NCI-H187 treated with DMSO at 0.1 percent for 48 hours (cell line): ENCODE measurements around the gene GRIK1.

Source experiments
- DNase-seq: peaks from one replicate; lab custom pipeline; 2025; lab: John Stamatoyannopoulos, UW

Gene GRIK1

DNA sequence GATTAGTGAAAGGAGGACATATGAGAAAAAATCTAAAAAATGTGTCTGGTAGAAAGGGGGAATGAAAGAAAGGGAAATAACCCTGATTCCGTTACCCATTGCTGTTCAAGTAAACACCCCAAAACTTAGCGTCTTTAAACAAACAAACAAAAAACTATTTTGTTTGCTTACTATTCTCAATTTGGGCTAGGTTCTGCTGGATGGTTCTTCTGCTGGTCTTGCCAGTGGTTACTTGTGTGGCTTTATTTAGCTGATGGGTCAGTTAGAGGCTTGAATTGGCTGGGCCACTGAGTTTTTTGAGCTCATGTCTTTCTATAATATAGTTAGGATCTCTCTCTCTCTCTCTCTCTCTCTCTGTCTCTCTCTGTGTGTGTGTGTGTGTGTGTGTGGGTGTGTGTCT lies 112.1 kb downstream of the GRIK1 start:
- no peak for DNase-seq

DNA sequence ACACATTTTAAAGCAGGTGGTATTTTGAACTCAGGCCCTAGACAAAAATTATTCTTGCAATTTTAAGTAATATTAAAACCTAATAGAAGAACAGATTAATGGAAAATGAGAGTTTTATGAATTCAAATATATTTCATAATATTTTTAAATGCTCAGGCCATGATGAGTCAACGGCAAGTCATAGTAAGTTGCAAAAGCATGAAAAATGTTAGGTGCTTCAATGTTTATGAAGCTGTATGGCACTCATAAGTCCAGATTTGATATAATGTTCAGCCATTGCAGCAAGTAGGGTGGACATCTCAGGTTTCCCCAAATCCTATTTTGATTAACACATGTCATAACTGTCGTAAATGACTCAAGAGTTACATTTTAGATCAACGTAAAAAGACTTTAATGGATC lies 112.6 kb downstream of the GRIK1 start:
- DNase-seq = no peak

DNA sequence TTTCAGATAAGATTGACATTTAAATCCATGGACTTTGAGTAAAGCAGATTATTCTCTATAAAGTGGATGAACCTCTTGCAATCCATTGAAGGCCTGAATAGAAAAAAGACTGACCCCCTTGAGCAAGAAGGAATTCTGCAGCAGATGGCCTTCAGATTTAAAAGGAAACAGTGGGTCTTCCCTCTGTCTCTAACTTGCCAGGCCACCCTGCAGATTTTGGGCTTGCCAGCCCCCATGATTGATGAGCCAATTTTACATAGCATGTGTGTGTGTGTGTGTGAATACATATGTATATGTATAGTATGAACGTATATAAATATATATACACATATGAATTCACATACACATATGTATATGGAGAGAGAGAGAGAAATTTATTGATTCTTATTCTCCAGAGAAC lies 113.4 kb downstream of the GRIK1 start:
- DNase-seq = no peak

DNA sequence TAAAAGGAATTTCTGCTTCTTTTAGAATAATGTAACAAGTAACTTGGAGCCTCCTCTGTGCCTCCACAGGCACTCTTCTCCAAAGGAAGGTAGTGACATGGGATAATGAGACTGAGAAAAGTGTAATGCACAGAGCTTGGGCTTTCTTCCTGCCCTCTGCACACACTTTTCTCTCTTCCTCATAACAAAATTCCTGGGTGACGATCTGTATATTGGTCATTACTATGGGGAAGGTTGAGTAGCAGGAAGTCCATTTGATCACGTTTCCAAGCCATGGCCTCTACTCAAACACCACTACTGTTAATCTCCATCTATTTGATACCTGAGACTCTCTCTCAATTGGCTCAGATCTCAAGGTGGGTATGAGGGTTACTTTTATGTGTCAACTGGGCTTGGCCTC lies 113.9 kb downstream of the GRIK1 start:
- DNase-seq = no peak

DNA sequence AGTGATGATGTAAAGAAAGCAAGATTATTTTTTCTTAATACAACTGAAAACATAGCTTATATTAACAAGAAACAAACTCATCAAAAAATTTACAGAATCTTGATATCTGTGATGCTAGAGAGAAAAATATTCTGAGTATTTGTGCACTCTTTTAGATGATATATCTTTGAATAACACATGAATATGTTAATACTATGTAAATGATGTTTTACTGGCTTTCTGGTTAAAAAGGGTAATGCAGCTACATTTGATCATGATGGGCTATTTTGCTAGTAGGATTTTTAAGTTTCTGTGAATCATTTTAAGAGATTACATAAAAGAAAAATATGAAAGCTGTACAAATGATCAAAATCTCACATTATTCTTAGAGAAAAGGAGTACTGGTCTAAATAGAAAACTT lies 114.5 kb downstream of the GRIK1 start:
- no peak for DNase-seq

DNA sequence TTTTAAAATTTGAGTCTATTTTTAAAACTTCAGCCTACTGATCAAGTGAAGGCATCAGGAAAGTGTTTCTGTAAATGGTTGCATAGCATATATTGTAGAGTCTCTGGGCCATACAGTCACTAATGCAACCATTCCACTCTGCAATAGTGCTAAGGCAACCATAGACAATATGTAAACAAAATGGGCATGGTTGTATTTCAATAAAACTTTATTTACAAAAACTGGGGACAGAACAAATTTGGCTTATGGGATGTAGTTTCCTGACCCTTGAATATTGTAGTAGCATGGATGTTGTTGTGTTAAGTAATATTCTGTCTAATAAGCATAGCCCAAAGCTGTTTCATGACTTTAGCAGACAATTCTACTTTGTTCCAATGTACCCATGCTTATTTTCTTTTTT lies 117.7 kb downstream of the GRIK1 start:
- no peak for DNase-seq

DNA sequence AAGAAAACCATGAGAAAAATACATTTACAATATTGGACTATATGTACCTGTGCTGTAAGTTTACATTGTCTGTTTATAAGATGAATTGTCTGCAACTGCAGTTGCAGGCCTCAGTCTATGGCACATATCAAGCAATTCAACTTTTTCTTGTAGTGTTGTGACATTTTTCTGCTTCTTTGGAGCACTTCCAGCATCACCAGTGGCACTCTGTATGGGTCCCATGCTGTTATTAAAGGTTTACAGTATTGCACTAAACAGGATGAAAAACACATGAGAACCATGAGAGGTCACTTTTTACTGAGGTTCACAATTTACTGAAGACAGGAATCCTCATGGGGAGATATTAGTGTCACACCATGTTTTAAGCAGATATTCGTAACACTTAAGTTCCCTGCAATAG lies 118.6 kb downstream of the GRIK1 start:
- DNase-seq = no peak

DNA sequence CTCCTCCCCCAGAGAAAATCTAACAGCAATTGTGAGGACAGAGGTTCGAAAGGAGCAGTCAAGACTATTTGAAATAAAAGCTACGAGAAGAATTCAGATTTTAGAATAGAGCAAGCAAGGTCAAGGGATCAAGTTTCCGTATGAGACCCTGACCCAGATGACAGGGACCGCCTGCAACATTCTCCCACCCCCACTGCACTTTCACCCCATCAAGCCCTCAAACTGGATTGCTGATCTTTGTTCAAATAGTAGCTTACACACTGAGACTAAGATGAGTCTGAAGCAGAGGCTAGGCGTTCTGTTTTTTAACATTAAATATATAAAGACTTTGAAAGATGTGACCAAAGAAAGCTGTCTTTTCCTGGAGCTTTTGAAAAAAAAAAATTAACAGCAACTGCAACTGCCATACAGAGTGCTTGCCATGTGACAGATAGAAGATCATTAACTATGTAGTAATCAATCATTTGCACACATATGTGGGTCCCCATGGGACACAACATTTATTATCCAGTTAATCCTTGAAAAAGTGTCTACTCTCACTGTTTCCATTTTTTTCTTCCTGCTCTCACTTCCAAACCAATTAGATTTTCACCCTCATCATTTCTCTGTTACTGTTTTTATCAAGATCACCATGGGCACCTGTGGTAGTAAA lies 120.0 kb downstream of the GRIK1 start:
- no peak for DNase-seq

DNA sequence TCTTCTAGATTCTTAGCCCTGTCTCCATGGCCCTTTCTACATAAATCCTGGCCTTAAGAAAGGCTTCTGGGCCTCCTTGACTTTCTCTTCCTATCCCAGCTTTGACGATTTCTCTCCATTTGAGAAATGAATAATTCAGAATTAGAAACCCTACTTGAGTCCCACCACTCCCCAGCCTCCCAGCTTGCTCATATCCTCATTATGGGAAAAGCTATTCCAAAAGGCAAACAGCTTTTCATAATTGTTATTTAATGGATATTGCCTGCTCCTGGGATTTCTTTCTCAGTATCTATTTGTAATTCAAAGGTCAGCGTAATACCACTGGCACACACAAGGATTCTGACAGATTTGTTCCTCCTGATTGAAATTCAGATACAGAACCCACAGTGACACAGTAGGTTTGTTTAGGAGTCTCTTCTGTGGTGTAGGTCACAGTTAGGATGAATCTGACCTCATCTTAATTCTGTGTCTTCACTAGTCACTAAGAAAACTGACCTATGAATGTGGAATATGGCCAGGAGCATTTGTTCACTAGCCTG lies 121.3 kb downstream of the GRIK1 start:
- DNase-seq = no peak

DNA sequence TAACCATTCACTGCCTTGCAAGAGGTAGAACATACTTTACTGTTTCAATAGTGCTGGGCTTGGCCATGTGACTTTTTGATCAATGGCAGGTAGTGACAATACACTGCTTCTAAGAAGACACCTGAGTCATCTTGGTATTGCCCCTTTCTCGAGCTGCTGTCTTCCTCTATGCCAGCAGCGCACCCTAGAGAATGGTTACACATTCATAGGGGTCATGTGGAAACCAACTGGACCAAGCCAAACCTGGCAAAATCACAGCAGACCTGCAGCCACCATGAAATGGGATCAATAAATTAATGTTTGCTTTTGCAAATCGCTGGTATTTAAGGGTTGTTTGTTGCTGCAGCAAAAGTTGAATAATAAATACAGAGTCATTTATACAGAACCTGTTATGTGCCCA lies 122.3 kb downstream of the GRIK1 start:
- DNase-seq = no peak

DNA sequence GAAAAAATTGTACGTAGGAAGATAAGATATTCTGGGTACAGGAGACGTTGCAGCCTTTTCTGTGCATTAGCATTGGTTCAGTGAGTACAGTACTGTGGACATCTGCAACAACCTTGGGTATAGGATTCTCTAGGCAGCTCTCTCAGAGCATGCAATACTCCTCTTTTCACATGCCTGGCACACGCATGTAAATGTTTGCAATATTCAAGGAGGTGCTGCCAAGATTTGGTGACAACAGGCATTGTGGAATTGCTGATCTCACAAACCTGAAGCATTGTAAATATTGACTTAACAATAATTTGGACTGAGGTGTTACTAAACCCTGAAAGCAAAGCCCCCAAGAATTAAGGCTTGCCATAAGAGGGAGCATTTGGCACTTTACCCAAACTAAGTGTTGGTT lies 126.8 kb downstream of the GRIK1 start:
- no peak for DNase-seq

DNA sequence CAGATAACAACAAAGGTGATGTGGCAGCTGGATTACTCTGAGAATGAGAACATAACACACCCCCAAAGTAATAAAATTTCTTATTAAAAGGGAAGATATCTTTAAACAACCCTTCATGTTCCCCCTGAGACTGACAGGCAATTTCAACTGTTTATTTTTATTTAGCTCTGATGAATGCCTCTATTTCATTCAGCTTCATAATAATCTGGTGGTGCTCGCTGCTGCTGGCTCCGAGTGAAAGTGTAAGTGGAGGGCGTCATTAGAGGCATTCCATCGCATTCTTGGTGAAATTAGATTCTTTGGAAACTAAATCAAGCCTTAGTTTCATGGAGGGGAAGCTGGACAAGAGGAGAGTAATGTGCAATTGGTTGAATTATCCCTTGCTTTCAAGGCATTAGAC lies 128.9 kb downstream of the GRIK1 start:
- DNase-seq = no peak

DNA sequence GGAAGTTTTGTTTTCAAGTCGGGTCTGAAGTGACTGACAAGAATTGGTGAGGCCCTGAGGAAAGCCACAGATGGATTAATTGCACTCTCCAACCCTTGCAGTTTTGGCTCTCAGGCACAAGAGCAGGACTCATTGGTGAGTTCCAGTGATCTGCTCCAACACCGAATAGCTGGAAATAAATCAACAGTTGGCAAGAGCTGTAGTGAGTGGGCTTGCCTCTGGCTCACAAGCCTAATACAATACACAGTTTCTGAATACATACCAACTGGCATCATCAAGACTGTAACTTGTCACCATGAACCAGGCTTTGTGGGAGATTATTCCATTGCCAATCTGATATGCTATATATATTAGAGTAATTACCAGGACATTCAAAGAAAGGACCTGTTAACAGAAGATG lies 131.6 kb downstream of the GRIK1 start:
- DNase-seq = no peak

DNA sequence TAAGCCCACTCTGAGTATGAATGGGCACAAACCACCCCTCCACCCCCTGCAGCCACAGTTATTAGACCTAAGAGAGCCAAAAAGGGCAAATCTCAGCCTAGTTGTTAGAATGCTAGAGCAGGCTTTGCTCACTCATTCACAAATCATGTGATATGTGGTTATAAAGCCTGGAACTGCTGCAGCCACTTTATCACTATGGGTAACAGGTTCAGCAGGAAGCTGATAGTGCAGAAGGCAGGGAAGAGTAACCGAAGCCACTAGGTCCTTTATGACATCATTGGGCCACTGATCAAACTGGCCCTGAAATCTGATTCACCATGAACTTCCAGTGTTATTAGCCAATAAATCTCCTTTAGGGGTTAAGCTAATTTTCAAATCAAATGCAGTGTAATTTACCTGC lies 134.7 kb downstream of the GRIK1 start:
- no peak for DNase-seq

DNA sequence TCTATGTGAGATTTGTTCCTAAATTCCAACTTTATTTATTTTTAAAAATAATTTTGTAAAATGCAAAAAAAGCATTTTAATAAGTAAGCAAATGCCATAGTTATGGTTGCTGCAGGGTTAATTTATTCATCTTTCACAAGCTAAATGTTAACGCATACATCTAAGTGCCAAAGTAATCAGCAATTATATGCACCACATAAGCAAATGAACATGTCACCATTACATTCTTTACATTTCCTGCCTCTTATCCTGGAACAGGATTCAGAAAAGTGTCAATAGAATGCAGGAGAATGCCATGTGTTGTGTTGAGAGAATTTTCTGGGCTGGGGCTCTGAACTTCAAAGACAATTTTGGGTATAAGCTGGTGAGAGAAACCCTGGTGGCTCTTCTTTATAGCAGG lies 136.6 kb downstream of the GRIK1 start:
- DNase-seq = no peak

DNA sequence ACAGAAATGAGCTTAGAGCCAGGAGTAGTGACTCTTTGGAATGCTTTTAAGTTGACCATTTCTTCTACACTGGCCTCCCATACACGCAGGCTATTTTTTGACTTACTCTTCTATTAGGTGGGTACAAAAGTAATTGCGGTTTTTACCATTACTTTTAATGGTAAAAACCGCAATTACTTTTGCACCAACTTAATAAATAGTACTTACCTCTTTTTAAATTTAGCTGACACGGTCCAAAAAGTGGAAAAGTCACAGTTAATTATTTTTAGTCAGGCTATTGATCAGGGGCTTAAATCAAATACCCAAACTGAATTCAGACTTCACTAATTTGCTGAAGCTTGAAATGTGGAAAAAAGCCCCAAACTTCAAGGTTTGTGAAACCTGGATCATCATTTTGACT lies 138.7 kb downstream of the GRIK1 start:
- DNase-seq = no peak

DNA sequence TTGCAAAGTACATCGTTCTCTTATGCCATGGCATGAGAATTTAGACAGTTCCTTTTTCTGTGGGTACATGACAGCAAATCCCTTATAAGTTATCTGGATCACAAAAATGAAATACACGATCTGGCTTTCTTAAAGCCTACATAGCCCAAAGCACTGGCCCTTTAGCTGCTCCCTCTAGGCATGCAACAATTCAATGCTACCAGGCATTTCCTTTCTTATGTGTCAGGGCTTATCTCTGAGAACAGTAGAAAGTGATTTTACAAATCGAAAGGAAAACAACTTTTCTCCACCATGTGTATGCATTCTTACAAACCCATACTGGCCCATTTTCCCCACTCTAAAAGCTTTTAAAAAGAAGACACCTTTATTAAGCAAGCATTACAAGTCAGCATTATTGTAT lies 139.7 kb downstream of the GRIK1 start:
- no peak for DNase-seq

DNA sequence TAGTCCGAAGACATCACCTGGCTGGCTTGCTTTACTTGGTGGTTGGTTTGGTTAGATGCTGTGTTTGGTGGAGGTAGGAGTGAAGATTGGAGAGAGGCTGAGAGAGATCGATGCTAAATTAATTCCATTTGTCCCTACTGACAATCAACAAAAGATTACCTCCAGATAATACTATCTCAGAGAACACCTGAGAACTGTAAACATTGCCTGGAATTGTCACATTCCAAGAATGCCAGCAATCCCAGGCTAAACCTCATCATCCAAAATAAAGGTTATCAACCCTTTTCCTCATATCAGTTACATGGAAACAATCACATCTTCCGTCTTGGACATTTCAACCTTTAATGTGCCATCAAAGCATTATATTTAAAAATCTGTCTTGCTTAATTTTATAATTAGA lies 141.0 kb downstream of the GRIK1 start:
- no peak for DNase-seq

DNA sequence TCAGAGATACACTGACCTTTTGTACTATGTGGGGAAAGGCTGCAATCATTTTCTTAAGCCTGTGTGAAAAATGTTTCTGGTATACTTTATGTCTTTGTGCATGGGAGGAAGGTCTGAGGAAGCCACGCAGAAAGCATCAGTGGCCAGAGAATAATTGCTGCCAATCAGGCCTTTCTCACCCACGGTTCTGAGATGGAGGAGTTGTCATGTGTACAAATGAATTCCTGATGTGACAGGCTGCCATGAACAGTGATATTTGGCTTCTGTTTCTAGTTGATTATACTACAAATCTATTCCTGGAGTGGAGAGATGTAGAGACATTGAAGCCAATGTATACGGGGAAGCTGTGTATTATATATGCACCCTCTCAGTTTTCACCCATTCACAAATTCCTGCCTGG lies 142.6 kb downstream of the GRIK1 start:
- DNase-seq = no peak

DNA sequence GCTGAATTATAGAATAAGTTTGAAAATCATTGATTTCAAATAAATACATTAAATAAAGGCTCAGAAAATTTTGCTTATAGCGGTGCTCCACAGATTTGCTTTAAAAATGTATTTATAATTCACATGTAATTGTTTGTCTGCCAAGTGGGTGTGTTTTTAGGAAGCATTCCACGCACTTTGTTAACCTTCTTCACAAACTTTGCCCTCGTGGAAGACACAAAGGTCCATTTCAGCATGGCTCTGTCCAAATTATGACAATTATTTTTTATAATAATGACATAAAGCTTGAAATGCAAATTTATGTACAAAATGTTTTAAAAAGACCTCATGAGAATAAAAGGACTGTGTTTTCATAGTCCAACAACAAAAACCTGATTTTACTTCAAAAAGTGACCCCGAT lies 146.1 kb downstream of the GRIK1 start:
- no peak for DNase-seq

DNA sequence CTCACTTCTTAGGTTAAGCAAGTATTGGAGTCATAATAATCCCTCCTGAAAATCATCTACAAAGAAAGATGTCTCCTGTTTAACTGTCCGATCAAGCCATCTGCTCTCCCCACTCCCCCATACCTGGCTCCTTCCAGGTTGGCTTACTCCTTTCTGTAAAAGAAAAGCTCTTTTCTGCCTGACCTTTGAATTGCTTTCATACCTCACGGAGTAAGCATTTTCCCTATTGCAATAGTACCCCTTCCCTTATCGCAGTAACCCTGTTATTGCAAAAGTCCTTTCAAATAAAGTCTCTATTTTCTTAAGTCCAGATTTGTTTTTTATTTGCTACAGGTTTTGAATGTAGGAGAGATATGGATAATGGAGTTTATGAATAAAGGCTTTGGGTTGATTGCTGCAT lies 150.4 kb downstream of the GRIK1 start:
- no peak for DNase-seq

DNA sequence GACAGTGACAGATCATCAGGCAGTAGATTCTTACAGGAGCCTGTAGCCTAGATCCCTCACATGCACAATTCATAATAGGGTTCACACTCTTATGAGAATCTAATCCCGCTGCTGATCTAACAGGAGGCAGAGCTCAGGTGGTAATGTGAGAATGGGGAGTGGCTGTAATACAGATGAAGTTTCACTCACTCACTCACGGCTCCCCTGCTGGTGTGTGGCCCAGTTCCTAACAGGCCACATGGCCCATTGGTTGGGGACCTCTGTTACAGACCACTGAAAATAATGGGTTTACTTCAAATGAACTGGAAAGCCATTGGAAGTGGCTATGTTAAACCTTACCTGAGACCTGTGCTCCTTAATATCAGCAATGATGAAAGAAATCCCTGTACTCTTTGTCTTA lies 151.0 kb downstream of the GRIK1 start:
- DNase-seq = no peak

DNA sequence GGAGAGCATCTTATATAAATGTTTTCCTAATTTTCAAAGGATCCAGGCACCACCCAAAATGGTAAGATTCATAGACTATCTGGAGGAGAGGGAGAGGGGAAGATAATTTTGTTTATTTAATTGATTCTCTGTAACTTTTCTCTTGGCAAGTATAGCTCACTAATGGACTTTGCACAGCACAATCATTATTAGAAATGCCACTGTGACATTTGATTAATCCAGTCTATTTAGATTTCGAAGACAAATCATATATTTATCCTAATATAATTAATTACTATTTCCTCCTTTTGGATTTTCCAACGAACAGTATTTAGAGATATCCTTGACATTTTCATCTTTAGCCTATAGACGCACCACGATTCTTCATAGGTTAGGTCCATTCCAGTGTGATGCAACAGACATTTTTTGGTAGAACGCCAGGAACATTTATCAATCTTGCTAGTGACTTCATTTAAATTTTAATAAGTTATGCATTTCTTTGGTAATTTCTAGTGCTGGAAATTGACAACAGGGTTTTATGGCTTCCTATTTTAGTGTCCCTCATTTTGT lies 152.4 kb downstream of the GRIK1 start:
- DNase-seq = no peak
